PC-9 (cell line): ENCODE results near the gene TBC1D5. TPM values are rescaled to one million over a fixed set of nuclear protein-coding genes. Genes with fewer than 3 reads are reported as not detected.

Experiments used
- BruUV-seq: library from RNA; stranded (reverse); fragments of 400-500 nt; replicated peaks from 2 replicates; lab custom pipeline; 2021; lab: Mats Ljungman, UMichigan
- CTCF ChIA-PET: fragments of 300-600 bp; sonication (Branson Sonifier 250); formaldehyde crosslinking; loops from one replicate; lab custom pipeline; 2022; ENCODE audit warnings: antibody characterized with exemption; lab: Charles Lee
- POLR2A ChIA-PET: fragments of 300-600 bp; sonication (Branson Sonifier 250); formaldehyde crosslinking; loops from one replicate; lab custom pipeline; 2022; ENCODE audit warnings: antibody characterized with exemption; ENCODE audit not compliant: unreplicated experiment; lab: Charles Lee
- DNase-seq, 2 experiments: peaks; one replicate each; pipeline versions ENCODE4 v3.0.0 to v3.0.0-alpha.2; 2015 to 2022; ENCODE audit warnings: mixed read lengths in 1 of 2
- H2AFZ ChIP-seq: fragments of 200-600 bp; sonication (generic); 2 replicates; pipeline ENCODE4 v1.8.1; 2017; ENCODE audit warnings: antibody characterized with exemption
- H3F3A ChIP-seq: fragments of 200-600 bp; sonication (generic); 2 replicates; pipeline ENCODE4 v1.8.1; 2017; ENCODE audit warnings: antibody characterized with exemption, mild to moderate bottlenecking, low read depth; ENCODE audit not compliant: insufficient read depth
- H3K27ac ChIP-seq: fragments of 200-600 bp; sonication (generic); 2 replicates; pipeline ENCODE4 v1.6.1; 2016; ENCODE audit warnings: mixed run types
- H3K27me3 ChIP-seq: fragments of 200-600 bp; sonication (generic); 2 replicates; pipeline ENCODE4 v1.6.1; 2016; ENCODE audit warnings: low read depth, mixed run types; ENCODE audit not compliant: insufficient read depth
- H3K36me3 ChIP-seq: fragments of 200-600 bp; sonication (generic); 2 replicates; pipeline ENCODE4 v1.6.1; 2016; ENCODE audit warnings: low read depth, mixed run types
- H3K4me1 ChIP-seq: fragments of 200-600 bp; sonication (generic); replicated peaks from 2 replicates; pipeline ENCODE4 v1.6.1; 2016; ENCODE audit warnings: mixed run types; ENCODE audit not compliant: insufficient read depth
- H3K4me2 ChIP-seq: fragments of 200-600 bp; sonication (generic); 2 replicates; pipeline ENCODE4 v1.6.1; 2017; ENCODE audit warnings: mixed run types
- H3K4me3 ChIP-seq: fragments of 200-600 bp; sonication (generic); 2 replicates; pipeline ENCODE4 v1.6.1; 2016; ENCODE audit warnings: mixed run types
- H3K79me2 ChIP-seq: fragments of 200-600 bp; sonication (generic); 2 replicates; pipeline ENCODE4 v1.6.1; 2017; ENCODE audit warnings: low read depth, mixed run types
- H3K9me2 ChIP-seq: fragments of 200-600 bp; sonication (generic); 2 replicates; pipeline ENCODE4 v1.8.1; 2017; ENCODE audit warnings: mild to moderate bottlenecking; ENCODE audit not compliant: insufficient read depth
- H3K9me3 ChIP-seq: fragments of 200-600 bp; sonication (generic); 2 replicates; pipeline ENCODE4 v1.8.1; 2016; ENCODE audit warnings: low read depth; ENCODE audit not compliant: insufficient read depth
- H4K20me1 ChIP-seq: fragments of 200-600 bp; sonication (generic); 2 replicates; pipeline ENCODE4 v1.8.1; 2017; ENCODE audit not compliant: insufficient read depth
- EZH2 ChIP-seq: fragments of 200-600 bp; sonication (generic); IDR thresholded peaks from 2 replicates; pipeline ENCODE4 v1.8.0; 2017; ENCODE audit warnings: antibody characterized with exemption, low read depth
- intact Hi-C: fragments of 100-400 bp; cut with micrococcal nuclease; formaldehyde crosslinking; loops from one replicate; pipeline ENCODE4 v1.10.0; 2022; ENCODE audit not compliant: unreplicated experiment
- total RNA-seq: library from RNA; stranded (reverse); gene quantifications from 2 replicates; pipeline ENCODE4 v1.2.3, GENCODE V29; 2021
- TF ChIP-seq, protein P1 (sequence below): fragments of 200-600 bp; sonication (generic); conservative IDR thresholded peaks from 2 replicates; pipeline ENCODE4 v1.6.1; 2017; ENCODE audit warnings: mixed run types, antibody characterized with exemption, mild to moderate bottlenecking, moderate library complexity

Gene TBC1D5
- total RNA-seq, 1 experiment from 2014 or later = 54.0 TPM

DNA sequence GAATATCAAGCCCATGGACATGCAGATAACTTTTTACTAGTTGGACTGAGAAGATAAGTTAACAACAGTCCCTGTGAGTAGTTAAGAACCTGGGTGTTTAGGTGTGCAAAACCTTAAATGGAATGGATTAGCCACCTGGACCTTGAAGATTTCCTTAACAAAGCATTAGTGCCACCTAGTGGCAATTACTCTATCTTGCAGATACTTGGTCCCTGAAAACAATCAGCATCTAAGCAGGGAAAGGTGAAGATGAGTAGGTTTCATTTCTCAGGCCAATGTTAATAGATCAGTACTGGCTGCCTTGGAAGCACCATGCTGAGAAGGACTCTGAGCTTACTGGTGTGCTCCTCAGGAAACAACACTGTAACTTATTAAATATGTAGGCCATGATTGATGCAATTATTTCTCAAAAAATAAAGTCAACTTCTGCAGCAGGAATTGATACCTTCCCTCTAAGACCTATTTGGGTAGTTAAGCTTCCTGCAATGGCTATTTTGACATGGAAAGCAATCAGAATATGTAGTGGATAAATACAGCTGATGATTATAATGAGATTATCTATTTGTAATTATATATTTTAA, 329.4 kb downstream of the TBC1D5 start:
- H3K4me1 ChIP-seq = no peaks in the 10 kb centered on the region
- H3K27ac ChIP-seq = no peak overlapping the region
- ChIA-PET POLR2A (no interaction called here), CTCF (interaction anchor here (1.1 kb wide), 1 partner anchor 11 kb away, joined by 3 read pairs; no protein-coding TSS in a partner anchor)
- no peaks in the 10 kb centered on the region for H3K36me3 ChIP-seq
- BruUV-seq = no TSS peak
- intact Hi-C loops = loop anchor here (1.0 to 10.0 kb wide), 3 partner anchors 156 to 1118 kb away; no protein-coding TSS in a partner anchor
- H2AFZ ChIP-seq = no peak overlapping the region
- H3F3A ChIP-seq = no peaks in the 10 kb centered on the region
- no peaks in the 10 kb centered on the region for H3K9me2 ChIP-seq
- no peaks in the 10 kb centered on the region for H3K27me3 ChIP-seq
- H3K9me3 ChIP-seq = no peaks in the 10 kb centered on the region; the same call in 1 of the 2 replicates
- H3K4me2 ChIP-seq = no peak overlapping the region
- H4K20me1 ChIP-seq = no peaks in the 10 kb centered on the region
- peak in 1 of 2 experiments; percentile 8 for DNase-seq
- no peak overlapping the region for H3K4me3 ChIP-seq
- no peaks in the 10 kb centered on the region for H3K79me2 ChIP-seq
- no peak for TF ChIP-seq EZH2
- TF ChIP-seq, protein P1, sequence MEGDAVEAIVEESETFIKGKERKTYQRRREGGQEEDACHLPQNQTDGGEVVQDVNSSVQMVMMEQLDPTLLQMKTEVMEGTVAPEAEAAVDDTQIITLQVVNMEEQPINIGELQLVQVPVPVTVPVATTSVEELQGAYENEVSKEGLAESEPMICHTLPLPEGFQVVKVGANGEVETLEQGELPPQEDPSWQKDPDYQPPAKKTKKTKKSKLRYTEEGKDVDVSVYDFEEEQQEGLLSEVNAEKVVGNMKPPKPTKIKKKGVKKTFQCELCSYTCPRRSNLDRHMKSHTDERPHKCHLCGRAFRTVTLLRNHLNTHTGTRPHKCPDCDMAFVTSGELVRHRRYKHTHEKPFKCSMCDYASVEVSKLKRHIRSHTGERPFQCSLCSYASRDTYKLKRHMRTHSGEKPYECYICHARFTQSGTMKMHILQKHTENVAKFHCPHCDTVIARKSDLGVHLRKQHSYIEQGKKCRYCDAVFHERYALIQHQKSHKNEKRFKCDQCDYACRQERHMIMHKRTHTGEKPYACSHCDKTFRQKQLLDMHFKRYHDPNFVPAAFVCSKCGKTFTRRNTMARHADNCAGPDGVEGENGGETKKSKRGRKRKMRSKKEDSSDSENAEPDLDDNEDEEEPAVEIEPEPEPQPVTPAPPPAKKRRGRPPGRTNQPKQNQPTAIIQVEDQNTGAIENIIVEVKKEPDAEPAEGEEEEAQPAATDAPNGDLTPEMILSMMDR = peak; percentile 91

DNA sequence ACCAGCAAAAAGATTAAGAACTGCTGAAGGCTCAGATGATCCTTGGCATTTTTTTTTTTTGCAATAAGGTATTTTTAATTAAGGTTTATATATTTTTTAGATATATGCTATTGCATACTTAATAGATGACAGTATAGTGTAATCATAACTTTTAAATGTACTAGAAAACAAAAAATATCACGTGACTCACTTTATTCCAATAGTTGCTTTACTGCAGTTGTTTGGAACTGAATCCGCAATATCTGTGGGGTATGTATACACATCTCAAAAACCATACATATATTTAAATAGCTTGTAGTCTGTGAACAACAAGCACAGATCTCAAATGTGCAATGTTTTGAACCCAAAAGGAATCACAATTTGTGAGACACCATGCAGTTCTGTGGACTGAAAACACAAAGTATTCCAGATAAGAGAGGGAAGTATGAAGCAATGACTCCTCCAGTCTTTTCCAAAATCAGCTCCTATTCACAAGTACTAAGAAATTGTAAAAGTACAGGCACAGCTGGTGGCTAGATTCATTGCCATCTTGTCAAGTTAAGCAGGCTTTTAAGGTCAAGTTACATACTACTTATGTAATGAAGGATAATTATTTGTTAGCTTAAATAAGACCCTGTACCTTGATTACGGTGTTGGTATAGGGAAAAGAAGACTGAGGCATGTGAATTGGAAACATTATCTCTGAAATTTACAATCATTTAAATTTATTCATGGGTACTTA, 331.1 kb downstream of the TBC1D5 start:
- Histone ChIP-seq H3K79me2 (no peaks in the 10 kb centered on the region), H3K4me3 (no peak overlapping the region), H3K27me3 (no peaks in the 10 kb centered on the region), H4K20me1 (no peaks in the 10 kb centered on the region), H2AFZ (no peak overlapping the region), H3K27ac (no peak overlapping the region), H3F3A (no peaks in the 10 kb centered on the region), H3K4me2 (no peak overlapping the region), H3K4me1 (no peaks in the 10 kb centered on the region), H3K36me3 (no peaks in the 10 kb centered on the region), H3K9me2 (no peaks in the 10 kb centered on the region), H3K9me3 (no peaks in the 10 kb centered on the region; the same call in 1 of the 2 replicates)
- ChIA-PET CTCF (interaction anchor here (0.6 kb wide), 1 partner anchor 233 kb away, joined by 3 read pairs; no protein-coding TSS in a partner anchor), POLR2A (no interaction called here)
- intact Hi-C loops = loop anchor here (5.0 to 10.0 kb wide), 2 partner anchors 154 to 1117 kb away; no protein-coding TSS in a partner anchor
- no TSS peak for BruUV-seq
- no peak for DNase-seq
- no peak for TF ChIP-seq EZH2
- TF ChIP-seq, protein P1 = no peak

DNA sequence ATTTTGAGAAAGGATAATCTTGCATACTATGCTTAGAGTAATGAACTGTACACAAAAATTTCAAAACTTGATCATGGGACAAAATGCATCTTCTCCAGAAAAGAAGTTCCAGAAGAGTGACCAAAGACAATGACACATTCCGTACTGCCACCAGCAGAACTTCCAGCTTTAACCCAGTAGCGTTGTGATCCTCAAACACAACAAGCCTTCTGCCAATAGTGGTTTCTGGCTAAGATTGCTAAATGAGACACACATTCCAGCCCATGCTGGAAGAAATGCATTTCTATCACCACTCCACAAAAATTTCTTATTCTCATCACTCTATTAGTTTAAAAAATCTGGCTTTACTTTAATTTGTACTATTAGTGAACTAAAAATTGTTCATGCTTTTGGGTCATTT, 334.9 kb downstream of the TBC1D5 start:
- Histone ChIP-seq H3F3A (no peaks in the 10 kb centered on the region), H3K4me3 (no peak overlapping the region), H3K27me3 (no peaks in the 10 kb centered on the region), H4K20me1 (no peaks in the 10 kb centered on the region), H3K27ac (no peak overlapping the region), H3K4me1 (no peaks in the 10 kb centered on the region), H2AFZ (no peak overlapping the region), H3K36me3 (no peaks in the 10 kb centered on the region), H3K4me2 (no peak overlapping the region), H3K9me2 (no peaks in the 10 kb centered on the region), H3K9me3 (no peaks in the 10 kb centered on the region; the same call in 1 of the 2 replicates), H3K79me2 (no peaks in the 10 kb centered on the region)
- TF ChIP-seq, protein P1 = no peak
- no peak for TF ChIP-seq EZH2
- no TSS peak for BruUV-seq
- POLR2A ChIA-PET = no interaction called here
- no peak for DNase-seq
- CTCF ChIA-PET = no interaction called here
- intact Hi-C loops = no loop called here
